ENCODE data around the gene BANP. TPM values are rescaled to one million over a fixed set of nuclear protein-coding genes. Genes with fewer than 3 reads are reported as not detected.

Gene BANP
- total RNA-seq, 1 experiment from 2014 or later: 37.2 TPM

GRCh38 chr16:88057656-88058055, 106.4 kb downstream of the BANP start:
- H3K4me1 ChIP-seq (ENCODE audit: control insufficient read depth in 1 of 2, insufficient read depth in 2 of 2, low read length in 2 of 2): no peaks in the 10 kb centered on the region
- H2AFZ ChIP-seq (ENCODE audit: low read depth, low read length, poor library complexity, severe bottlenecking): no peak overlapping the region
- H3K36me3 ChIP-seq (ENCODE audit: control insufficient read depth in 1 of 2, insufficient read depth in 2 of 2, low read length in 2 of 2): peaks cover 0 to 4% of the 10 kb centered on the region in 2 experiments; a peak in 2 of 4 replicates
- H3K9ac ChIP-seq (ENCODE audit: low read length): no peak overlapping the region
- no peak for TF ChIP-seq EGR1 (IDR thresholded peaks at IDR 0.05; ENCODE audit: low read depth)
- TF ChIP-seq, protein P1, sequence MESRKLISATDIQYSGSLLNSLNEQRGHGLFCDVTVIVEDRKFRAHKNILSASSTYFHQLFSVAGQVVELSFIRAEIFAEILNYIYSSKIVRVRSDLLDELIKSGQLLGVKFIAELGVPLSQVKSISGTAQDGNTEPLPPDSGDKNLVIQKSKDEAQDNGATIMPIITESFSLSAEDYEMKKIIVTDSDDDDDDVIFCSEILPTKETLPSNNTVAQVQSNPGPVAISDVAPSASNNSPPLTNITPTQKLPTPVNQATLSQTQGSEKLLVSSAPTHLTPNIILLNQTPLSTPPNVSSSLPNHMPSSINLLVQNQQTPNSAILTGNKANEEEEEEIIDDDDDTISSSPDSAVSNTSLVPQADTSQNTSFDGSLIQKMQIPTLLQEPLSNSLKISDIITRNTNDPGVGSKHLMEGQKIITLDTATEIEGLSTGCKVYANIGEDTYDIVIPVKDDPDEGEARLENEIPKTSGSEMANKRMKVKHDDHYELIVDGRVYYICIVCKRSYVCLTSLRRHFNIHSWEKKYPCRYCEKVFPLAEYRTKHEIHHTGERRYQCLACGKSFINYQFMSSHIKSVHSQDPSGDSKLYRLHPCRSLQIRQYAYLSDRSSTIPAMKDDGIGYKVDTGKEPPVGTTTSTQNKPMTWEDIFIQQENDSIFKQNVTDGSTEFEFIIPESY (IDR thresholded peaks at IDR 0.05; ENCODE audit: extremely low read depth, insufficient replicate concordance, low read length): no peak
- TF ChIP-seq, protein P2, sequence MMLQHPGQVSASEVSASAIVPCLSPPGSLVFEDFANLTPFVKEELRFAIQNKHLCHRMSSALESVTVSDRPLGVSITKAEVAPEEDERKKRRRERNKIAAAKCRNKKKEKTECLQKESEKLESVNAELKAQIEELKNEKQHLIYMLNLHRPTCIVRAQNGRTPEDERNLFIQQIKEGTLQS (IDR thresholded peaks at IDR 0.05): no peak
- TF ChIP-seq CEBPB (IDR thresholded peaks at IDR 0.05; ENCODE audit: low read depth): no peak
- TF ChIP-seq RAD21 (IDR thresholded peaks at IDR 0.05; ENCODE audit: low read depth): no peak
- no peak for TF ChIP-seq FOSL1 (IDR thresholded peaks at IDR 0.05; ENCODE audit: low read depth)
- TF ChIP-seq ELF1 (IDR thresholded peaks at IDR 0.05; ENCODE audit: borderline replicate concordance, low read depth): no peak
- TF ChIP-seq SIN3A (IDR thresholded peaks at IDR 0.05; ENCODE audit: low read depth): no peak
- TF ChIP-seq POLR2A (IDR thresholded peaks at IDR 0.05; ENCODE audit: borderline replicate concordance, extremely low read depth, insufficient read depth, insufficient read length): no peak
- TF ChIP-seq ZNF274 (IDR thresholded peaks at IDR 0.05; ENCODE audit: low read depth, low read length): no peak
- TF ChIP-seq CTCF (IDR thresholded peaks at IDR 0.05 in 2 of 3, conservative IDR thresholded peaks at IDR 0.05 in 1 of 3; ENCODE audit: borderline replicate concordance in 1 of 3, insufficient read depth in 1 of 3, low read depth in 2 of 3, low read length in 2 of 3): no peak
- TF ChIP-seq CBX3 (IDR thresholded peaks at IDR 0.05; ENCODE audit: low read depth): no peak
- H4K20me1 ChIP-seq (ENCODE audit: insufficient read depth): no peaks in the 10 kb centered on the region
- no peak overlapping the region for H3K4me2 ChIP-seq (ENCODE audit: low read length)
- DNase-seq (ENCODE audit: low read depth, low spot score) (no peak), ATAC-seq (no peak)
- BruUV-seq (replicated peaks): no TSS peak
- no peaks in the 10 kb centered on the region for H3K9me2 ChIP-seq (ENCODE audit: insufficient read depth)
- no peak overlapping the region for H3K27ac ChIP-seq (ENCODE audit: low read depth, low read length)
- H3K79me2 ChIP-seq (ENCODE audit: insufficient read depth, low read length): no peaks in the 10 kb centered on the region
- no peaks in the 10 kb centered on the region for H3K27me3 ChIP-seq (ENCODE audit: insufficient read depth, low read length)
- H3K4me3 ChIP-seq (replicated peaks in 1 of 2; ENCODE audit: low read depth in 1 of 2, low read length in 2 of 2): no peak overlapping the region
- H3K9me3 ChIP-seq (ENCODE audit: control insufficient read depth in 1 of 2, insufficient read depth in 1 of 2, low read depth in 1 of 2, low read length in 2 of 2): no peaks in the 10 kb centered on the region; a peak in 1 of 4 replicates
- intact Hi-C loops (cut with micrococcal nuclease): no loop called here
- ChIA-PET RAD21 (ENCODE audit: low non-redundant PET in 1 of 2, low total read pairs in 2 of 2, uncharacterized antibody in 2 of 2, unreplicated experiment in 2 of 2) (no interaction called here), CTCF (no interaction called here), POLR2A (no interaction called here)

Measured in HCT116 (cell line).